ENCODE results near the gene REM2.

- TF ChIP-seq CTCF (IDR thresholded peaks at IDR 0.05) (peak; percentile 100), SP1 (CRISPR knock-in tag; conservative IDR thresholded peaks at IDR 0.05) (no peak), HMGXB4 (CRISPR knock-in tag; IDR thresholded peaks at IDR 0.05) (peak; percentile 93), CREB1 (CRISPR knock-in tag; IDR thresholded peaks at IDR 0.05) (no peak), ATF2 (CRISPR knock-in tag; IDR thresholded peaks at IDR 0.05; ENCODE audit: borderline replicate concordance, low read depth) (no peak), USF2 (CRISPR knock-in tag; IDR thresholded peaks at IDR 0.05) (no peak)
Observed at GRCh38 chr14:22852940-22853767, 29.9 kb upstream of the REM2 start.

Measured in WTC11 (cell line).